Calu3 (cell line): Measurements from ENCODE around the gene CABCOCO1. TPM values are rescaled to one million over a fixed set of nuclear protein-coding genes. Genes with fewer than 3 reads are reported as not detected.

Source experiments
- BruUV-seq: library from RNA; stranded (reverse); fragments of 400-500 nt; replicated peaks from 2 replicates; lab custom pipeline; 2021; lab: Mats Ljungman, UMichigan
- CTCF ChIA-PET: fragments of 300-600 bp; sonication (Branson Sonifier 250); formaldehyde crosslinking; loops from one replicate; lab custom pipeline; 2022; ENCODE audit warnings: antibody characterized with exemption; lab: Charles Lee
- DNase-seq: peaks from one replicate; pipeline ENCODE4 v3.0.0; 2022
- H3K27ac Mint-ChIP-seq: one replicate; pipeline ENCODE4 v1.8.0; 2022; ENCODE audit warnings: mixed read lengths; ENCODE audit not compliant: unreplicated experiment
- H3K27me3 Mint-ChIP-seq: one replicate; pipeline ENCODE4 v1.8.0; 2022; ENCODE audit warnings: mixed read lengths; ENCODE audit not compliant: unreplicated experiment
- H3K36me3 Mint-ChIP-seq: one replicate; pipeline ENCODE4 v1.8.0; 2022; ENCODE audit warnings: mild to moderate bottlenecking, moderate library complexity, mixed read lengths; ENCODE audit not compliant: insufficient read depth, unreplicated experiment
- H3K4me1 Mint-ChIP-seq: one replicate; pipeline ENCODE4 v1.8.0; 2022; ENCODE audit warnings: mild to moderate bottlenecking, low read depth, mixed read lengths; ENCODE audit not compliant: unreplicated experiment
- H3K4me3 Mint-ChIP-seq: one replicate; pipeline ENCODE4 v1.8.0; 2022; ENCODE audit warnings: mild to moderate bottlenecking, low read depth, moderate library complexity, mixed read lengths; ENCODE audit not compliant: unreplicated experiment
- H3K9me3 Mint-ChIP-seq: one replicate; pipeline ENCODE4 v1.8.0; 2022; ENCODE audit warnings: low read depth, mixed read lengths; ENCODE audit not compliant: unreplicated experiment
- intact Hi-C: fragments of 100-400 bp; cut with micrococcal nuclease; formaldehyde crosslinking; loops from one replicate; pipeline ENCODE4 v1.10.0; 2022; ENCODE audit not compliant: unreplicated experiment
- total RNA-seq: library from RNA; stranded (reverse); gene quantifications from 2 replicates; pipeline ENCODE4 v1.2.3, GENCODE V29; 2022
- TF ChIP-seq, protein P1 (sequence below): fragments of 200-600 bp; IDR thresholded peaks from one replicate; pipeline ENCODE4 v1.8.0; 2022; ENCODE audit warnings: antibody characterized with exemption; ENCODE audit not compliant: unreplicated experiment

The CABCOCO1 gene
- total RNA-seq, 1 experiment from 2014 or later = not detected

DNA sequence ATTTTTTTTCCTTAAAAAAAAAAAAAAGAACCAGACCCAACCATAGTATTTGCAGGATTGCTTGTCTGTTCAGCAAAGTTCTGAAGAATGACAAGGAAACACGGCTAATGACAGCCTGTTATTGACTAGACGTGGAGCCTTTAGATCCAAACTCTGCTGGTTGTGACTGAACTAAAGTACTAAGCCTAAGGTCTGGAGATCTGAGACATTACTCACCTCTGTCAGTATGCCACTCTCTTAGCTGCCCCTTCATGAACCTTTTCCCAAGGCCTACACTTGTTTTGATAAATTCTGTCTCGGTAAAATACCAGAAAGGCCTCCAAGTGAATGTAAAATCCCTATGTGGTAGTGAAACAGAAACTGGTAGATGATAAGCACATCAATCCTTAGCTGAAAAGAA is 101.0 kb downstream of the CABCOCO1 start:
- Mint-ChIP-seq H3K36me3 (peaks cover 19% of the 10 kb centered on the region), H3K27ac (no peak overlapping the region), H3K4me1 (peaks cover 42% of the 10 kb centered on the region), H3K9me3 (no peaks in the 10 kb centered on the region), H3K27me3 (no peaks in the 10 kb centered on the region), H3K4me3 (no peak overlapping the region)
- CTCF ChIA-PET = interaction anchor here (0.7 to 1.1 kb wide), 2 partner anchors 138 to 262 kb away, joined by 3 read pairs; no protein-coding TSS in a partner anchor
- intact Hi-C loops = loop anchor here (2.0 to 5.0 kb wide), 2 partner anchors 71 to 179 kb away; no protein-coding TSS in a partner anchor
- no peak for DNase-seq
- no TSS peak for BruUV-seq
- TF ChIP-seq, protein P1, sequence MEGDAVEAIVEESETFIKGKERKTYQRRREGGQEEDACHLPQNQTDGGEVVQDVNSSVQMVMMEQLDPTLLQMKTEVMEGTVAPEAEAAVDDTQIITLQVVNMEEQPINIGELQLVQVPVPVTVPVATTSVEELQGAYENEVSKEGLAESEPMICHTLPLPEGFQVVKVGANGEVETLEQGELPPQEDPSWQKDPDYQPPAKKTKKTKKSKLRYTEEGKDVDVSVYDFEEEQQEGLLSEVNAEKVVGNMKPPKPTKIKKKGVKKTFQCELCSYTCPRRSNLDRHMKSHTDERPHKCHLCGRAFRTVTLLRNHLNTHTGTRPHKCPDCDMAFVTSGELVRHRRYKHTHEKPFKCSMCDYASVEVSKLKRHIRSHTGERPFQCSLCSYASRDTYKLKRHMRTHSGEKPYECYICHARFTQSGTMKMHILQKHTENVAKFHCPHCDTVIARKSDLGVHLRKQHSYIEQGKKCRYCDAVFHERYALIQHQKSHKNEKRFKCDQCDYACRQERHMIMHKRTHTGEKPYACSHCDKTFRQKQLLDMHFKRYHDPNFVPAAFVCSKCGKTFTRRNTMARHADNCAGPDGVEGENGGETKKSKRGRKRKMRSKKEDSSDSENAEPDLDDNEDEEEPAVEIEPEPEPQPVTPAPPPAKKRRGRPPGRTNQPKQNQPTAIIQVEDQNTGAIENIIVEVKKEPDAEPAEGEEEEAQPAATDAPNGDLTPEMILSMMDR = no peak

DNA sequence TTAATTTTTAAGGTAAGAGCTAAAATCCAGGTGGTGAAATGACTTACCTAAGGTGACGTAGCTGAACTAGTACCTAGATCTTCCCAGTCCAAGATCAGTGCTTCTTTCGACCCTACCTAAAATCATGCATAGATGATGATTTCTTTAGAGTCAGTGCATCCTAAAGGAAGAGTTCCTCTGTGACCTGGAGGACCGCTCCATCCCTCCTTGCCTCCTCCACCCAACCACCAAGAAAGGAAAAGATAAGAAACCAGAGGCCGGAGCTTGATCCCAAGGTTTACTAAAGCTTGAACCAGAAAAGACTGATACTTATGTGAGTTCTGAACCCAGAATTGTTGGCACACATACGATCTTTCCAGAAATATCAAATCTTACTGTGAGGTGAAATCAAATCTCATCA is 101.8 kb downstream of the CABCOCO1 start:
- no peak for DNase-seq
- TF ChIP-seq, protein P1 = no peak
- Mint-ChIP-seq H3K27ac (no peak overlapping the region), H3K9me3 (no peaks in the 10 kb centered on the region), H3K4me1 (peaks cover 37% of the 10 kb centered on the region), H3K36me3 (peaks cover 16% of the 10 kb centered on the region), H3K4me3 (no peak overlapping the region), H3K27me3 (no peaks in the 10 kb centered on the region)
- intact Hi-C loops = loop anchor here (5.0 kb wide), 1 partner anchor 178 kb away; no protein-coding TSS in a partner anchor
- CTCF ChIA-PET = interaction anchor here (0.6 kb wide), 1 partner anchor 56 kb away, joined by 3 read pairs; no protein-coding TSS in a partner anchor
- BruUV-seq = no TSS peak

DNA sequence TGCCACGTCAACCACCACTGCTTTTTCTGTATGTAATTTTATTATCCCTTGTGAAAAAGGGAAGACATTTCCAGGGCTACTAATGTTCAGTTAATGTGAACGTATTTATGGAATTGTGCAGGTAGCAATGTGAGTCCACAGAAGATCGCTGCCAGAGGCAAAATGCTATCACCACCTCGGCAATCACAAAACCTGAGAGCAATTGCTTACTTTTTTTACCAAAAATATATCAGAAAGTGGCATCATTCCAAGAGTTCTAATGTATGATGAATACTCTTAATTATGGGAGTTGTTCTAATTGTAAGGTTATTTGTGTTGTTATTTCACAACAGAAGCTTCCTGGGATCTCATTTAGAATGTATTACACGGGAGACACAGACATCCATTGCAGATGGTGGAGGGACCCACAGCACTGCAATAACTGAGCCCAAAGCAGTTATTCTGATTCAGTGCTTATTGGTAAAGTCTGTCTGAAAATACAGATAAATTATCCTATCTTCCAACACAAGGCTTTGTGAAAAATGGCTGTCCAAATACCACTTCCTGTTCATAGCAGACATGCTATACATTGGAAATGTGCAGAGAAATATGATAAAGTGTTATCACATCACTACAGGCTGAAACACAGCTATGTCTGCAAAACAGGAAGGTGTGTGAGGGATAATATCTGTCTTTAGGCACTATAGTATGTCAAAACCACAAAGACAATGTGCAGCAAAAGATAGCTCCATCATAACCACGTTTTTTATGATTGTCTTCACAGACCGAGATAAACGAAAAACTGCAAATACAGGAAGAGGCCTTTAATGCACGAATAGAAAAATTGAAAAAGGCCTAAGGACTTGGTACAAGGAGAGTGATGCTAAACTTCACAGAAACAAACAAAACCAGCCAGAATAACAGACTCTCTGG is 102.7 kb downstream of the CABCOCO1 start:
- intact Hi-C loops = no loop called here
- Mint-ChIP-seq H3K4me3 (no peak overlapping the region), H3K4me1 (peaks cover 28% of the 10 kb centered on the region), H3K36me3 (peaks cover 14% of the 10 kb centered on the region), H3K27ac (no peak overlapping the region), H3K9me3 (no peaks in the 10 kb centered on the region), H3K27me3 (no peaks in the 10 kb centered on the region)
- no peak for DNase-seq
- TF ChIP-seq, protein P1 = no peak
- BruUV-seq = no TSS peak
- CTCF ChIA-PET = interaction anchor here (0.9 kb wide), 1 partner anchor 15 kb away, joined by 4 read pairs; no protein-coding TSS in a partner anchor

DNA sequence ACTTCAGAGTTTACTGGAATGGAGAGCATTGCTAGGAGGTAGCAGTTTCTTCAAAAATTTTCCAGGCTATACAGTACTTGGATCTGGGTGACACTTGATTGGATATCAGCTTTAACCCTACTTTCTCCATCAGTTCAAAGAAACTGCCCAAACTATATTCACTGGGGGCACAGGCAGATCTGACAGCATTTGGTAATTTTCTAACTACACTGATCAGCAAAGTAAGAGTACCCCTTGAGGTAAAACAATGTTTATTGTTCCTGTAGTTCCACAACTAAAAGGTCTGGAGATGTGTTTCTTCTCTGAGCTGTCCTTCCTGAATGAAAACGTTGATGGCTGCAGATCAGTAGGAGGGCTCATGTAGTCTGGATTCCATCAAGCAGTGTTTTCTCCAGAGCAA is 104.2 kb downstream of the CABCOCO1 start:
- H3K36me3 Mint-ChIP-seq = peaks cover 1% of the 10 kb centered on the region
- H3K27me3 Mint-ChIP-seq = no peaks in the 10 kb centered on the region
- H3K9me3 Mint-ChIP-seq = no peaks in the 10 kb centered on the region
- H3K4me3 Mint-ChIP-seq = no peak overlapping the region
- no peak for DNase-seq
- TF ChIP-seq, protein P1 = no peak
- no peak overlapping the region for H3K27ac Mint-ChIP-seq
- BruUV-seq = no TSS peak
- CTCF ChIA-PET = no interaction called here
- H3K4me1 Mint-ChIP-seq = peaks cover 13% of the 10 kb centered on the region
- intact Hi-C loops = no loop called here
